A549 (cell line): ENCODE data around the gene GSG1L. TPM values are rescaled to one million over a fixed set of nuclear protein-coding genes. Genes with fewer than 3 reads are reported as not detected.

Experiments used
- ATAC-seq, 2 experiments: fragments of 200-7000 bp in 1 of 2; fragments of >200 bp in 1 of 2; cut with Nextera tagmentation in 1 of 2; cut with Tn5 transposase in 1 of 2; 3 replicates each; pipeline versions ENCODE4 v1.8.0 to v1.9.1; 2018 to 2020; ENCODE audit warnings: mild to moderate bottlenecking in 1 of 2, moderate library complexity in 1 of 2
- CTCF ChIA-PET: fragments of 300-600 bp; sonication (Branson Sonifier 250); formaldehyde crosslinking; extraction: SDS; loops from one replicate; lab custom pipeline; 2021; ENCODE audit warnings: antibody characterized with exemption, inconsistent platforms; lab: Yijun Ruan, JAX
- POLR2A ChIA-PET: fragments of 350-600 bp; formaldehyde crosslinking; extraction: SDS; loops from one replicate; lab custom pipeline; 2021; ENCODE audit warnings: antibody characterized with exemption, inconsistent platforms; lab: Yijun Ruan, JAX
- DNase-seq, 2 experiments: peaks; one replicate each; pipeline versions ENCODE4 v3.0.0 to v3.0.0-alpha.2; 2011 to 2016; ENCODE audit warnings: low read depth in 1 of 2, low spot score in 1 of 2
- FAIRE-seq: peaks from 2 replicates; lab custom pipeline; 2011; peaks lifted over from hg19 to GRCh38; lab: Jason Lieb, UNC
- H3K27ac ChIP-seq, 2 experiments: fragments of >200 bp; sonication (Bioruptor Twin); formaldehyde crosslinking; 3 replicates each; pipeline ENCODE4 v1.5.1; 2016 to 2017
- H3K4me1 ChIP-seq: fragments of >200 bp; sonication (Bioruptor Twin); formaldehyde crosslinking; 3 replicates; pipeline ENCODE4 v1.6.1; 2016
- H3K4me2 ChIP-seq: fragments of >200 bp; sonication (Bioruptor Twin); formaldehyde crosslinking; 3 replicates; pipeline ENCODE4 v1.6.1; 2016
- H3K4me3 ChIP-seq: fragments of >200 bp; sonication (Bioruptor Twin); formaldehyde crosslinking; 3 replicates; pipeline ENCODE4 v1.5.1; 2016
- H3K9me3 ChIP-seq: fragments of >200 bp; sonication (Bioruptor Twin); formaldehyde crosslinking; 3 replicates; pipeline ENCODE4 v1.6.1; 2016
- CBX2 ChIP-seq: fragments of 200-600 bp; sonication (generic); IDR thresholded peaks from 2 replicates; pipeline ENCODE4 v1.6.1; 2016; ENCODE audit warnings: low read depth, mild to moderate bottlenecking, borderline replicate concordance
- CEBPB ChIP-seq, 2 experiments: fragments of >200 bp in 1 of 2; sonication (Bioruptor Twin) in 1 of 2; formaldehyde crosslinking in 1 of 2; IDR thresholded peaks; 2 replicates each; pipeline ENCODE4 v1.6.1; 2012 to 2016
- CHD2 ChIP-seq: fragments of 150-350 bp; IDR thresholded peaks from 2 replicates; pipeline ENCODE4 v1.6.1; 2014; ENCODE audit warnings: low read length; ENCODE audit not compliant: partially characterized antibody
- EHMT2 ChIP-seq: fragments of 200-600 bp; sonication (generic); IDR thresholded peaks from 2 replicates; pipeline ENCODE4 v1.6.1; 2016; ENCODE audit warnings: antibody characterized with exemption, low read depth, mild to moderate bottlenecking, moderate library complexity
- EP300 ChIP-seq, 2 experiments: fragments of >200 bp; sonication (Bioruptor Twin); formaldehyde crosslinking; IDR thresholded peaks; 2 replicates in 1 of 2; 3 replicates in 1 of 2; pipeline ENCODE4 v1.6.1; 2016 to 2017
- FOXS1 ChIP-seq: fragments of 250-450 bp; sonication (Bioruptor Pico); IDR thresholded peaks from 2 replicates; pipeline ENCODE4 v1.5.0; 2020; ENCODE audit warnings: mild to moderate bottlenecking, moderate library complexity
- HDAC2 ChIP-seq: fragments of 200-600 bp; sonication (generic); IDR thresholded peaks from 2 replicates; pipeline ENCODE4 v1.6.1; 2016
- HEYL ChIP-seq: fragments of 250-450 bp; sonication (Bioruptor Pico); IDR thresholded peaks from 2 replicates; pipeline ENCODE4 v1.8.0; 2021; ENCODE audit warnings: mild to moderate bottlenecking, moderate library complexity
- HOXA7 ChIP-seq: fragments of 250-450 bp; sonication (Bioruptor Pico); IDR thresholded peaks from 2 replicates; pipeline ENCODE4 v1.5.0; 2020; ENCODE audit warnings: mild to moderate bottlenecking, moderate library complexity
- HOXB5 ChIP-seq: fragments of 250-450 bp; sonication (Bioruptor Pico); IDR thresholded peaks from 2 replicates; pipeline ENCODE4 v1.5.0; 2020; ENCODE audit warnings: mild to moderate bottlenecking, moderate library complexity
- JUNB ChIP-seq: fragments of >200 bp; sonication (Bioruptor Twin); formaldehyde crosslinking; IDR thresholded peaks from 2 replicates; pipeline ENCODE4 v1.6.1; 2016
- KDM1A ChIP-seq: fragments of 200-600 bp; sonication (generic); IDR thresholded peaks from 2 replicates; pipeline ENCODE4 v1.6.1; 2016; ENCODE audit warnings: low read depth, mild to moderate bottlenecking
- MAZ ChIP-seq: fragments of 150-350 bp; IDR thresholded peaks from 2 replicates; pipeline ENCODE4 v1.6.1; 2014; ENCODE audit warnings: antibody characterized with exemption, low read depth, low read length, borderline replicate concordance
- MYC ChIP-seq: IDR thresholded peaks from 2 replicates; pipeline ENCODE4 v1.6.1; 2012; ENCODE audit warnings: mild to moderate bottlenecking, inconsistent platforms, low read length, improper control_type of control experiment, borderline replicate concordance
- NFE2L2 ChIP-seq: fragments of 150-350 bp; conservative IDR thresholded peaks from 2 replicates; pipeline ENCODE4 v1.6.1; 2014; ENCODE audit warnings: low read length
- NPAS2 ChIP-seq: fragments of 250-450 bp; sonication (Bioruptor Pico); IDR thresholded peaks from 2 replicates; pipeline ENCODE4 v1.8.0; 2022; ENCODE audit warnings: mild to moderate bottlenecking, moderate library complexity, borderline replicate concordance
- POLR2A ChIP-seq: IDR thresholded peaks from 2 replicates; pipeline ENCODE4 v1.6.1; 2012; ENCODE audit warnings: mild to moderate bottlenecking, low read length
- POLR2AphosphoS2 ChIP-seq: conservative IDR thresholded peaks from 2 replicates; pipeline ENCODE4 v1.6.1; 2012; ENCODE audit warnings: low read length, improper control_type of control experiment, inconsistent platforms
- RAD21 ChIP-seq, 2 experiments: fragments of >200 bp in 1 of 2; sonication (Bioruptor Twin) in 1 of 2; formaldehyde crosslinking in 1 of 2; IDR thresholded peaks in 1 of 2; conservative IDR thresholded peaks in 1 of 2; 2 replicates in 1 of 2; 3 replicates in 1 of 2; pipeline ENCODE4 v1.6.1; 2012 to 2018; ENCODE audit warnings: inconsistent platforms in 1 of 2
- RCOR1 ChIP-seq: fragments of 150-350 bp; IDR thresholded peaks from 2 replicates; pipeline ENCODE4 v1.6.1; 2014; ENCODE audit warnings: antibody characterized with exemption, low read length, low read depth
- RNF2 ChIP-seq: fragments of 200-600 bp; sonication (generic); IDR thresholded peaks from 2 replicates; pipeline ENCODE4 v1.6.1; 2016; ENCODE audit warnings: low read depth, mild to moderate bottlenecking, antibody characterized with exemption, moderate library complexity, borderline replicate concordance
- SMC3 ChIP-seq: fragments of >200 bp; sonication (Bioruptor Twin); formaldehyde crosslinking; IDR thresholded peaks from 3 replicates; pipeline ENCODE4 v1.6.1; 2018; ENCODE audit warnings: inconsistent platforms
- TFCP2L1 ChIP-seq: fragments of 250-450 bp; sonication (Bioruptor Pico); IDR thresholded peaks from 2 replicates; pipeline ENCODE4 v1.5.0; 2021; ENCODE audit warnings: mild to moderate bottlenecking
- TP53 ChIP-seq: fragments of 250-450 bp; sonication (Bioruptor Pico); IDR thresholded peaks from 2 replicates; pipeline ENCODE4 v1.5.0; 2021; ENCODE audit warnings: mild to moderate bottlenecking, moderate library complexity
- ZC3H11A ChIP-seq: fragments of 450-650 bp; IDR thresholded peaks from 2 replicates; pipeline ENCODE4 v1.6.1; 2014; ENCODE audit warnings: antibody characterized with exemption, mild to moderate bottlenecking
- ZNF302 ChIP-seq: fragments of 250-450 bp; sonication (Bioruptor Pico); IDR thresholded peaks from 2 replicates; pipeline ENCODE4 v1.9.0; 2021; ENCODE audit warnings: inconsistent platforms, mild to moderate bottlenecking, moderate library complexity
- ZSCAN20 ChIP-seq: fragments of 250-450 bp; sonication (Bioruptor Pico); IDR thresholded peaks from 2 replicates; pipeline ENCODE4 v1.8.0; 2022; ENCODE audit warnings: mild to moderate bottlenecking, moderate library complexity
- WGBS: methylation state at CpG from one replicate; pipeline ENCODE4 v1.1.6; 2017; ENCODE audit errors: missing lambda C conversion rate; 5-methylcytosine and 5-hydroxymethylcytosine counted together
- polyA plus RNA-seq, 4 experiments: library from polyadenylated mRNA; depleted of rRNA in 3 of 4; stranded (reverse); fragments of >200 nt; fragmentation: RNase III in 1 of 4; extraction: RNeasy Plus Mini Kit Qiagen cat#74134 plus additional on column Dnase treatment in 1 of 4; gene quantifications; 2 replicates in 3 of 4; 3 replicates in 1 of 4; pipeline ENCODE4 v1.2.3, GENCODE V29; 2011 to 2017
- TF ChIP-seq, protein P1 (sequence below): fragments of >200 bp; sonication (Bioruptor Twin); formaldehyde crosslinking; IDR thresholded peaks from 3 replicates; pipeline ENCODE4 v1.6.1; 2016
- TF ChIP-seq, protein P2 (sequence below): IDR thresholded peaks from 2 replicates; pipeline ENCODE4 v1.6.1; 2012
- TF ChIP-seq, protein P3 (sequence below): fragments of >200 bp; sonication (Bioruptor Twin); formaldehyde crosslinking; IDR thresholded peaks from 2 replicates; pipeline ENCODE4 v1.6.1; 2016
- TF ChIP-seq, protein P4 (sequence below): fragments of 450-650 bp; IDR thresholded peaks from 2 replicates; pipeline ENCODE4 v1.6.1; 2014; ENCODE audit warnings: antibody characterized with exemption

Gene GSG1L
- polyA plus RNA-seq, 2 of the 4 experiments (the other 2 are of a cell fraction) = not detected

DNA sequence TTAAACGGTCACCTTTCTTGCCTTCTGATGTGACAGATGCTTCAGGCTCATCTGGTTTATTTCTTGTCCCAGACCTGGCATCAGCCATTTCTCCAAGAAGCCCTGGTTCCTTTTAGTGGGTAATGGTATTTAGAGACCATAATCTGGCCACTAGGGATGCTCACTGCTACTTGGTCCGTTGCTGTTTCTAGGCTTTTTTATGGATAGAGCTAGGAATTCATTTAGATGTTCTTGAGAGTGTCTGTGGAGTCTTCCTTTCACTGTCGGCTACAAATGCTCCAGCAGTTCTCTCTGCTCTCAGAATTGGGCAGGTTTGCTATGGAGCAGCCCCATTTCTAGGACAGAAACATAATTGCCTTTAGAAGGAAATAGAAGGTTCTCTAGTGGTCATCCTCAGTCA is 299.1 kb downstream of the GSG1L start:
- TF ChIP-seq HOXA7 (no peak), RNF2 (no peak), MYC (no peak), ZSCAN20 (no peak)
- TF ChIP-seq, protein P1, sequence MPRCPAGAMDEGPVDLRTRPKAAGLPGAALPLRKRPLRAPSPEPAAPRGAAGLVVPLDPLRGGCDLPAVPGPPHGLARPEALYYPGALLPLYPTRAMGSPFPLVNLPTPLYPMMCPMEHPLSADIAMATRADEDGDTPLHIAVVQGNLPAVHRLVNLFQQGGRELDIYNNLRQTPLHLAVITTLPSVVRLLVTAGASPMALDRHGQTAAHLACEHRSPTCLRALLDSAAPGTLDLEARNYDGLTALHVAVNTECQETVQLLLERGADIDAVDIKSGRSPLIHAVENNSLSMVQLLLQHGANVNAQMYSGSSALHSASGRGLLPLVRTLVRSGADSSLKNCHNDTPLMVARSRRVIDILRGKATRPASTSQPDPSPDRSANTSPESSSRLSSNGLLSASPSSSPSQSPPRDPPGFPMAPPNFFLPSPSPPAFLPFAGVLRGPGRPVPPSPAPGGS = no peak
- TF ChIP-seq, all 56 proteins: peak for 0
- Histone ChIP-seq H3K4me2 (no peak overlapping the region), H3K4me1 (no peaks in the 10 kb centered on the region), H3K27ac (no peak overlapping the region), H3K4me3 (no peak overlapping the region), H3K9me3 (peaks cover 9% of the 10 kb centered on the region; the same call in 2 of the 3 replicates)
- ChIA-PET CTCF (no interaction called here), POLR2A (no interaction called here)
- DNase-seq = no peak
- no peak for ATAC-seq
- WGBS = 78% methylated on average over 3 of the region's 3 CpGs
- FAIRE-seq = no peak

DNA sequence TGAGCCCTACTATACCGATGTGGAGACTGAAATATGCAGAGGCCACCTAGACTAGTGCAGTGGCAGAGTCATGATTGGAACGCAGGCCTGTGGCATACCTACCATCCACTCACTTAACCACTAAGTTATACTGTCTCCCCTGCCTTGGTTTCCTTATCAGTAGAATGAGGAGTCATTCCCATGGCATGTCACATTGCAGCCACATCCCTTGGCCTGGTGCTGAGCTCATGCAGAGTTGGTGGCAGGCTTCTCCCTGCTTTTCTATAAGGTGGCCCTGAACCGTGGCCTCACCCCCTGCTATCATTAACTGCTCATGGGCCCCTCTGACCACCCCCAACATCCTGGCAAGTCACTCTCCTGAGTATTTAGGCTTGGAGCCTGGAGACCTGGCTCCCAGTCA is 301.1 kb downstream of the GSG1L start:
- no peaks in the 10 kb centered on the region for H3K4me1 ChIP-seq
- no peak for TF ChIP-seq KDM1A
- TF ChIP-seq CHD2 = no peak
- TF ChIP-seq NFE2L2 = no peak
- no peak for TF ChIP-seq ZNF302 (CRISPR knock-in tag)
- no peak for TF ChIP-seq FOXS1 (CRISPR knock-in tag)
- TF ChIP-seq MAZ = no peak
- no peak for TF ChIP-seq HDAC2
- TF ChIP-seq POLR2A = no peak
- TF ChIP-seq, protein P2, sequence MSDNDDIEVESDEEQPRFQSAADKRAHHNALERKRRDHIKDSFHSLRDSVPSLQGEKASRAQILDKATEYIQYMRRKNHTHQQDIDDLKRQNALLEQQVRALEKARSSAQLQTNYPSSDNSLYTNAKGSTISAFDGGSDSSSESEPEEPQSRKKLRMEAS = no peak
- no peak for TF ChIP-seq JUNB
- TF ChIP-seq CBX2 = no peak
- TF ChIP-seq CEBPB (IDR thresholded peaks at IDR 0.05) = no peak
- no peak for TF ChIP-seq HOXB5
- TF ChIP-seq ZC3H11A = no peak
- no peak for TF ChIP-seq SMC3
- TF ChIP-seq, protein P3, sequence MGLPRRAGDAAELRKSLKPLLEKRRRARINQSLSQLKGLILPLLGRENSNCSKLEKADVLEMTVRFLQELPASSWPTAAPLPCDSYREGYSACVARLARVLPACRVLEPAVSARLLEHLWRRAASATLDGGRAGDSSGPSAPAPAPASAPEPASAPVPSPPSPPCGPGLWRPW = no peak
- H3K4me2 ChIP-seq = no peak overlapping the region
- no peak overlapping the region for H3K4me3 ChIP-seq
- H3K27ac ChIP-seq = no peak overlapping the region
- no peak for DNase-seq
- FAIRE-seq = no peak
- peaks cover 9% of the 10 kb centered on the region; the same call in 2 of the 3 replicates for H3K9me3 ChIP-seq
- WGBS = 93% methylated on average over 3 of the region's 3 CpGs
- POLR2A ChIA-PET = no interaction called here
- no peak for ATAC-seq
- CTCF ChIA-PET = no interaction called here

DNA sequence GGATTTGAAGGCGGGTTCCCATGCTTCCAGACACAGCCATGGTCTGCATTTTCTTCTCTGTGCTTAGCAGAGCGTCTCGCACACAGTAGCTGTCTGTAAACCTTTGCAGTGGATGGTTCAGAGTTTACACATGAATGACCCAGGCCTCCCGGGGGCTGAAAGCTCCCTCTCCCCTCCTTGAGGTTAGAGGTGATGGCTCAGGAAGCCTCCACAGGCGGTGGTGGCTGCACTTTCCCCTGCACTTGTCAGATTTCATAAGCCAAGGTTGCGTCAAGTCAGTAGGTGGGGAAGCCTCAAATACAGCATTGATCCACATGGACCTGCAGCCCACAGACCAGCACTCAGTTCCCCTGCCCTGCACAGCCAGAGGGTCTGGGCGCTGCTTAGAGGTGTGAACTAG is 301.7 kb downstream of the GSG1L start:
- H3K4me1 ChIP-seq = no peaks in the 10 kb centered on the region
- no peak overlapping the region for H3K4me3 ChIP-seq
- H3K4me2 ChIP-seq = no peak overlapping the region
- WGBS = 72% methylated on average over 7 of the region's 7 CpGs
- ChIA-PET CTCF (no interaction called here), POLR2A (no interaction called here)
- H3K9me3 ChIP-seq = peaks cover 9% of the 10 kb centered on the region; the same call in 2 of the 3 replicates
- no peak overlapping the region for H3K27ac ChIP-seq
- FAIRE-seq (no peak), DNase-seq (no peak), ATAC-seq (no peak)
- TF ChIP-seq, protein P4, sequence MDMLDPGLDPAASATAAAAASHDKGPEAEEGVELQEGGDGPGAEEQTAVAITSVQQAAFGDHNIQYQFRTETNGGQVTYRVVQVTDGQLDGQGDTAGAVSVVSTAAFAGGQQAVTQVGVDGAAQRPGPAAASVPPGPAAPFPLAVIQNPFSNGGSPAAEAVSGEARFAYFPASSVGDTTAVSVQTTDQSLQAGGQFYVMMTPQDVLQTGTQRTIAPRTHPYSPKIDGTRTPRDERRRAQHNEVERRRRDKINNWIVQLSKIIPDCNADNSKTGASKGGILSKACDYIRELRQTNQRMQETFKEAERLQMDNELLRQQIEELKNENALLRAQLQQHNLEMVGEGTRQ = no peak
- TF ChIP-seq HEYL (CRISPR knock-in tag) = no peak
- TF ChIP-seq TP53 (CRISPR knock-in tag) = no peak
- TF ChIP-seq, protein P1 = no peak
- no peak for TF ChIP-seq SMC3
- TF ChIP-seq RCOR1 = no peak
- no peak for TF ChIP-seq TFCP2L1 (CRISPR knock-in tag)
- TF ChIP-seq NPAS2 (CRISPR knock-in tag) = no peak
- TF ChIP-seq POLR2AphosphoS2 = no peak
- no peak for TF ChIP-seq RAD21 (conservative IDR thresholded peaks at IDR 0.05 in 1 of 2, IDR thresholded peaks at IDR 0.05 in 1 of 2)
- TF ChIP-seq CBX2 = no peak
- TF ChIP-seq CEBPB (IDR thresholded peaks at IDR 0.05) = no peak
- TF ChIP-seq EP300 (IDR thresholded peaks at IDR 0.05) = no peak
- TF ChIP-seq EHMT2 = no peak
